SK-N-DZ (cell line): ENCODE data around the gene LILRA2.
"Not testable (repeated sequence)": the region's sequence is repeated elsewhere in the genome, so short reads cannot be mapped to it uniquely, and the experiment has no call there.

ENCODE experiments used
- DNase-seq: peaks from one replicate; pipeline ENCODE4 v3.0.0-alpha.2; 2015; ENCODE audit warnings: low spot score

The LILRA2 gene

DNA sequence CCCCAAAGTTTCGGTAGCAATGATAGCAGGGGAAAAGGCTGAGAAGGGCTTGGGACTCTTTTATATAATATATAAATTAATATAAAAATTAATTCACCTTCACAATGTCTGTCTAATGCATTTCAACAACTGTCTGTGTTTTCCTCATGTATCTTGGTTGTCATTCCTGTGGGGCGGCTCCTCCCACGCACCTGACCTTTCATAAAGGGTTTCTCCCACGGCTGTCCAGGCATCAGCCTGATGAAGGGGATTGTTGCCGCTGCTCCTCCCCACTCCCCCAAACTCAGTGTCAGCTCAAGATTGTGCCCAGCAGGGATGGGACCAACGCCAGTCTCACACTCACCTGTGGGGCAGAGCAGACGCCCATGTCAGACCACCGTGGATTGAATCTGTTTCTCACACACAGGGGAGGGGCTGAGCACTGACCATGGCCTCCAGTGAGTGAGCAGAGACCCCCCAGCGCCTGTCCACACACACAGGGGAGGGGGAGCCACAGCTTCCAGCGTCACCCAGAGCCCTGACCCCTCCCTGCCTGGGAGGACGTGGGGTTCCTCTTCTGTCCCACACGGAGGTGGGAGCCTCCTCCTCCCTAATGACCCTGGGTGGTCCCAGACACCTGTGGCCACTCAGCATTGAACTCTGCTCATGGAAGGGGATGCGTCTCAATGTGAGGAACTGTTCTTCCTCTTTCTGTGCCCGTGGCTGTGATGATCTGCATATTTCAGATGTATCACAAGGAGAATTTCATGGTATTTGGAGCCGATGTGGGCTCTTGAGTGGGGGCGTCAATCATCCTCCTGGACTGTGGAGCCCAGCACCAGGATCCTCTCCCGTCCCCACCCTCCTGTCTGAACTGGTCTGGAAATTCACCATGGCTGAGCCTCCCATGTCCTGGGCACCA is 1.6 kb upstream of the LILRA2 start:
- DNase-seq: not testable (repeated sequence)

DNA sequence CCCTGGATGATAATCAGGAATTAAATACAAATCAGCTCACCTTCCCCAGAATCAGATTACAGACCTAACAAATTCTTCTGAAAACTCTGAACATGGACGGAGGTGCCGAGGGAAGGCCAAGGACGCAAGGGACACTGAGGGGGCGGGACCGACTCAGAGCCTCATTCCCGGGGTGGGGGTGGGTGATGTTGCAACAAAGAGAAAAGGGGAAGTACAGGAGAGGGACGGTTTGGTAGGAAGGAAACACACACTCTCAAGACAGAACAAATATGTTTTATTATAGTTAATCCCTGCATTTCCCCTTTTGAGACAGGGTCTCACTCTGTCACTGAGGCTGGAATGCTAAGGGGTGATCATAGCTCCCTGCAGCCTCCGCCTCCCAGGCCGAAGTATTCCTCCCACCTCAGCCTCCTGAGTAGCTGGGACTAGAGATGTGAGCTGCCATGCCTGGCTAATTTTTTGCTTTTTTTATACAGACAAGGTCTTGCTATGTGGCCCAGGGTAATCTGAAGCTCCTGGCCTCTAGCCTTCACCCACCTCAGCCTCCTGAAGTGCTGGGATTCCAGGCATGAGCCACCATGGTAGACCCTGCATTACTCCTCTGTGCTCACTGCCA is 786 bp upstream of the LILRA2 start:
- DNase-seq: no peak

DNA sequence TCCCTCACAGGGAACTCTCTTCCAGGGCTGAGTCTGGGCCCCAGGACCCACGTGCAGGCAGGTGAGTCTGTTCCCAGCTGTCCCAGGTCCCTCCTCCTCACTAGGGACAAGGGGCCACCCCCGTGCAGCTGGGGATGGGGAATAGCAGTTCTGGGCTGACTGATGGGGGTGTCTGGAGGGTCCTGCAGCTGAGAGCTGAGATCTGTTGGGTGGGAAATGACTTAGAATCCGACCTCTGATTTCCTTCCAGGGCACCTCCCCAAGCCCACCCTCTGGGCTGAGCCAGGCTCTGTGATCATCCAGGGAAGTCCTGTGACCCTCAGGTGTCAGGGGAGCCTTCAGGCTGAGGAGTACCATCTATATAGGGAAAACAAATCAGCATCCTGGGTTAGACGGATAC is 461 bp downstream of the LILRA2 start:
- no peak for DNase-seq

DNA sequence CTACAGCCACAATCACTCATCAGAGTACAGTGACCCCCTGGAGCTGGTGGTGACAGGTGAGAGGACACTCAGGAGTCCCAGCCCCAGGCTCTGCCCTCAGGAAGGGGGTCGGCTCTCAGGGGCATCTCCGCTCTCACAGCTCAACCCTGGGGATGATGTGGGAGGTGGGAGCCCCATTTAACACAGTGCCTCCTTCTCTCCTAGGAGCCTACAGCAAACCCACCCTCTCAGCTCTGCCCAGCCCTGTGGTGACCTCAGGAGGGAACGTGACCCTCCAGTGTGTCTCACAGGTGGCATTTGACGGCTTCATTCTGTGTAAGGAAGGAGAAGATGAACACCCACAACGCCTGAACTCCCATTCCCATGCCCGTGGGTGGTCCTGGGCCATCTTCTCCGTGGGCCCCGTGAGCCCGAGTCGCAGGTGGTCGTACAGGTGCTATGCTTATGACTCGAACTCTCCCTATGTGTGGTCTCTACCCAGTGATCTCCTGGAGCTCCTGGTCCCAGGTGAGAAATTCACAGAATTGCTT is 1.0 kb downstream of the LILRA2 start:
- DNase-seq: no peak

DNA sequence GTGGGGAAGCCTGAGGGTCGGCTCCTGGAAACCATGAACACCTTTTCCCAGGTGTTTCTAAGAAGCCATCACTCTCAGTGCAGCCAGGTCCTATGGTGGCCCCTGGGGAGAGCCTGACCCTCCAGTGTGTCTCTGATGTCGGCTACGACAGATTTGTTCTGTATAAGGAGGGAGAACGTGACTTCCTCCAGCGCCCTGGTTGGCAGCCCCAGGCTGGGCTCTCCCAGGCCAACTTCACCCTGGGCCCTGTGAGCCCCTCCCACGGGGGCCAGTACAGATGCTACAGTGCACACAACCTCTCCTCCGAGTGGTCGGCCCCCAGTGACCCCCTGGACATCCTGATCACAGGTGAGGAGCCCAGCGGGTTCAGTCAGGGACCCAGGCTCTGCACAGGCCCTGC is 1.6 kb downstream of the LILRA2 start:
- DNase-seq: not testable (repeated sequence)

DNA sequence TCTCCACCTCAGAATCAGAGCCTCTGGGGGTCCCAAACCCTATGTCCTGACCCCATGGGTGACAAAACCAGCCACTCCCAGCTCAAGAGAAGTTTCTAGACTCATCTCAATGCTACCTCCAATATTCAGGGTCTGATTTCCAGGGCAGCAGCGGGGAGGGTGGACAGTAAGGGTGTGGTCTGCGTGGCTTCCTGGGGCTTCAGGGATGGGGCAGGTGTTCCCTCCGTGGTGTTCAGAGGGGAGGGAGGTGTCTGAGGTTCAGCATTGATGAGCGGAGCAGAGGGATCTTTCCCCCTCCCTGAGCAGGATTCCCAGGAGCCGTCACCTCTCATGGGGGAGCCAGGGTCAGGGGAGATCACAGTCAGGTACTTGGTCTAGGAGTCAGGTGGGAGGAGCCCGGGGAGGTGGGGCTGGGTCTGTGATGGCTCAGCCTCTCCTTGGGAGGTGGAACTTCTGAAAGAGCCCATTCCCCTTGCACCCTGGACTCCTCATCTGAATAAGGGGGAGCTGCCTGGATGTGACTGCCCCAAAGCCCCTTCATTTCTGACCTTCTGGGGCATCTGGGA is 2.9 kb downstream of the LILRA2 start:
- no peak for DNase-seq

DNA sequence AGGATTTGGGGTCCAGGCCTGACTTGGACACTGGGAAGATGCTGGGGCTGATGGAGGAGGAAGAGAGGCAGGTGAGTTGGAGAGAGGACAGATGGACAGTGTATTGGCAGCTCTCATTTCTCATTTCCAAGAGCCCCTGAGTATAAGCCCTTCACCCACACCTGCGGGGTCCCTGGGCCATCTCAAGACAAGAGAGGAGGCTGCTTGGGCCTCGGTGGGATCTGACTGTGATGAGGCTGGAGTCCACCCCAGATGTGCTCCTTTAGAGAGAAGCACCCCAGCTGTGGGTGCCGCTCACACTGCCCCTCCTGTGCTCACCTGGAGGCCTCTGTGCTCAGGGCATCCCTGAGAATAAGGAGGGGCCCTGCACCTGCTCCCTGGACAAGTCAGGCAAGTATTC is 3.7 kb downstream of the LILRA2 start:
- DNase-seq: no peak

DNA sequence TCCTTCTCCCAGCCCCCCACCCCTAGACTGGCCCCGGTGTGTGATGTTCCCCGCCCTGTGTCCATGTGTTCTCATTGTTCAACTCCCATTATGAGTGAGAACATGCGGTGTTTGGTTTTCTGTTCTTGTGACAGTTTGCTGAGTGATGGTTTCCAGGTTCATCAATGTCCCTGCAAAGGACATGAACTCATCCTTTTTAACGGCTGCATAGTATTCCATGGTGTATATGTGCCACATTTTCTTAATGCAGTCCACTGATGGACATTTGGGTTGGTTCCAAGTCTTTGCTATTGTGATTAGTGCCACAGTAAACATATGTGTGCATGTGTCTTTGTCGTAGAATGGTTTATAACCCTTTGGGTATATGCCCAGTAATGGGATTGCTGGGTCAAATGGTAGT is 4.7 kb downstream of the LILRA2 start:
- not testable (repeated sequence) for DNase-seq

DNA sequence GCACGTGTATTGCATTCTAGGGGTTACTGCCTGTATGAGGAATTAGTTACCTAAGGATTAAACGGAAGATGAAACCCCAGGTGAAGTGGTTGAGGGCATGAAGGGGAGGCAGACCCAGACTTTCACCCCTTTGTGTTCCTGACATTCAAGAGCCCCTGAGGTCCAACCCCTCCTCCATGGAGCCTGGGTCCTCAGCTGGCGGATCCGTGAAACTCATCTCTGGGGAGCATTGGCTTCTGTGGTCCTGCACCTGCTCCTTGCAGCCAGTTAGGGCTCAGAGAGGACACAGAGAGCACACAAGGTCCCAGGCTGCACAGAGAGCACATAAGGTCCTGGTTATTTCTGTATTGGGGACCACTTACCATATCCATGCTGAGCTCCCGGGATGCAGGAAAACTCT is 12.8 kb downstream of the LILRA2 start:
- no peak for DNase-seq

DNA sequence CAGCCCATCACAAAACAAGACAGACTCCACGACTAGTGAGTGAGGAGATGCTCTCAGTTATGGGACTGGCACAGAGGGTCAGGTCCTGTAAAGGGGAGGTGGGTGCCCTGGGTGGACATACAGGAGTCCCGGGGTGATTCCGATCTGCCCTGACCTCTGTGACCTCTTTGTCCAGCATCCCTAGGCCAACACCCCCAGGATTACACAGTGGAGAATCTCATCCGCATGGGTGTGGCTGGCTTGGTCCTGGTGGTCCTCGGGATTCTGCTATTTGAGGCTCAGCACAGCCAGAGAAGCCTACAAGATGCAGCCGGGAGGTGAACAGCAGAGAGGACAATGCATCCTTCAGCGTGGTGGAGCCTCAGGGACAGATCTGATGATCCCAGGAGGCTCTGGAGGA is 13.4 kb downstream of the LILRA2 start:
- no peak for DNase-seq

DNA sequence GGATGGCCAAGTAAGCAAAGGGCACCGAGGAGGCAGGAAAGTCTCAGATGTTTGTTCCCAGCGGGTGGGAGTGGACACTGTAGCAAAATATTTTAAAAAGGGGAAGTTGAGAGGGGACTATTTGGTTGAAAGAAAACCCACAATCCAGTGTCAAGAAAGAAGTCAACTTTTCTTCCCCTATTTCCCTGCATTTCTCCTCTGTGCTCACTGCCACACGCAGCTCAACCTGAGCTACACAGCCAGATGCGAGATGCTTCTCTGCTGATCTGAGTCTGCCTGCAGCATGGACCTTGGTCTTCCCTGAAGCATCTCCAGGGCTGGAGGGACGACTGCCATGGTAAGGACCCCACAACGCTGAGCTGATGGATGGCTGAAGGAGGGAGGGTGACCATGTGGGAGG is 19.9 kb downstream of the LILRA2 start, which contains the start of gene LILRA1:
TSS of gene LILRA1 (plus strand) at position 188 of the 400 bp plus-strand sequence. CDS start 613 bp downstream, outside the sequence.
- DNase-seq: not testable (repeated sequence)

DNA sequence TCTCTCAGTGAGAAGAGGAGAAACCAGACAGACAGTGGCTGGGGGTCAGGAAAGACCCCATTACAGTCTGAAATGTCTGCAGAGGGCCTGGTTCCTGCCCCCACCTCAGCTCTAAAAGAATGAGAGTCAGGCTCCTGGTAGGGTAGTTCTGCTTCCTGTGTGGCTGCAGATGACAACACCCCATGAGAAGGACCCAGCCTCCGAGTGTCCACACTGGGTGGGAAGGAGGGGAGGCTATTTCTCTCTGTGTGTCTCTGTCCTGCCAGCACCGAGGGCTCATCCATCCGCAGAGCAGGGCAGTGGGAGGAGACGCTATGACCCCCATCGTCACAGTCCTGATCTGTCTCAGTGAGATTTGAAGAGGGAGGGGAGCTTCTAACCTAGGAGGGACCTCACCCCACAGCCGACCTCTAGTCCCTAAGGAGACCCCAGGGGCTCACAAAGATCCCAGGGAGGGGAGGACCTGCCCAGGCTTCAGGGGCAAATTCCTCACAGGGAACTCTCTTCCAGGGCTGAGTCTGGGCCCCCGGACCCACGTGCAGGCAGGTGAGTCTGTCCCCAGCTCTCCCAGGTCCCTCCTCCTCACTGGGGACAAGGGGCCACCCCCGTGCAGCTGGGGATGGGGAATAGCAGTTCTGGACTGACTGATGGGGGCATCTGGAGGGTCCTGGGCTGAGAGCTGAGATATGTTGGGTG is 20.5 kb downstream of the LILRA2 start:
- DNase-seq: not testable (repeated sequence)

DNA sequence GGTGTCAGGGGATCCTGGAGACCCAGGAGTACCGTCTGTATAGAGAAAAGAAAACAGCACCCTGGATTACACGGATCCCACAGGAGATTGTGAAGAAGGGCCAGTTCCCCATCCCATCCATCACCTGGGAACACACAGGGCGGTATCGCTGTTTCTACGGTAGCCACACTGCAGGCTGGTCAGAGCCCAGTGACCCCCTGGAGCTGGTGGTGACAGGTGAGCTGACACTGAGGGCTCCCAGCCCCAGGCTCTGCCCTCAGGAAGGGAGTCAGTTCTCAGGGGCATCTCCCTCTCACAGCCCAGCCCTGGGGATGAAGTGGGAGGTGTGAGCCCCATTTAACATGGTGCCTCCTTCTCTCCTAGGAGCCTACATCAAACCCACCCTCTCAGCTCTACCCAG is 21.1 kb downstream of the LILRA2 start:
- DNase-seq: no peak

DNA sequence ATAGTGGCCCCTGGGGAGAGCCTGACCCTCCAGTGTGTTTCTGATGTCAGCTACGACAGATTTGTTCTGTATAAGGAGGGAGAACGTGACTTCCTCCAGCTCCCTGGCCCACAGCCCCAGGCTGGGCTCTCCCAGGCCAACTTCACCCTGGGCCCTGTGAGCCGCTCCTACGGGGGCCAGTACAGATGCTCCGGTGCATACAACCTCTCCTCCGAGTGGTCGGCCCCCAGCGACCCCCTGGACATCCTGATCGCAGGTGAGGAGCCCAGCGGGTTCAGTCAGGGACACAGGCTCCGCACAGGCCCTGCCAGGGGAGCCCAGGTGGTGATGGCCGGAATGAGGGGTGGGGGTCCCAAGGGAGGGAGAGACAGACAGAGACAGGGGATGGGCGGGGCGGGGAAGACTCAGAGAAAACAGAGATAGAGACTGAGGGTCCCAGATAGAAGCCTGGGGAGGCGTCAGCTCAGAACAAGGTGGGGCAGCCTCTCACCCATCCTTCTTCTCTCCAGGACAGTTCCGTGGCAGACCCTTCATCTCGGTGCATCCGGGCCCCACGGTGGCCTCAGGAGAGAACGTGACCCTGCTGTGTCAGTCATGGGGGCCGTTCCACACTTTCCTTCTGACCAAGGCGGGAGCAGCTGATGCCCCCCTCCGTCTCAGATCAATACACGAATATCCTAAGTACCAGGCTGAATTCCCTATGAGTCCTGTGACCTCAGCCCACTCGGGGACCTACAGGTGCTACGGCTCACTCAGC is 22.3 kb downstream of the LILRA2 start:
- DNase-seq: not testable (repeated sequence)

DNA sequence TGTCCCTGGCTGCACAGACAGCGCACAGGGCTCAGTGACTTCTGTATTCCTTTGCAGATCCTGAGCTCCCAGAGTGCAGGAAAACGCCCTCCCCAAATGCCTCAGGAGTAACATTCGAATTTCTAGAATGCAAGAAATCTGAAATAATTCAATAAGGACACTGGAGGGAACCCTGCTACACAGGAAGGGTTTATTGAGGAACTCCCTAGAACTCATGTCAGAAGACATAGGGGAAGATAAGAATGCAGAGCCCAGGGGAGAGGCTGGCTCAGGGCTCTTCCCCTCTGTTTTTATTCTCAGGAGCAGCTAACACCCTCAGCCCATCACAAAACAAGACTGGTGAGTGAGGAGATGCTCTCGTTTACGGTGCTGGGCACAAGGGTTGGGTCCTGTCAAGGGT is 26.6 kb downstream of the LILRA2 start:
- DNase-seq: no peak

DNA sequence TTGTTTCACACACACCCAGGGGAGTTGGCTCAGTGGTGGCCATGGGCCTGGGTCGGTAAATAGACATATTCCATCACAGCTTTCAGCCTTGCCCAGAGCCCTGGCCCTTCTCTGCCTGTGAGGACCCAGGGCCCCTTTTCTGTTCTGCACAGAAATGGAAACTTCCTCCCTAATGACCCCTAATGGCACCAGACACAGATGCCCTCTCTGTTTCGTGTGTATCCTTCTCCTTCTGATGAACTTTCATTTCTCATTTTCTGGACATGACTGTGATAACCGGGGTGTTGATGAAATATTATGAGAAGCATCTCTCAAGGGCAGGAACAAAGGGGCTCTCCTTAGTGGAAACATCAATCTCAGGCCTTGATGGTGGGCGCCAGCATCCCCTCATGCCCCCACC is 32.6 kb downstream of the LILRA2 start:
- DNase-seq: no peak

DNA sequence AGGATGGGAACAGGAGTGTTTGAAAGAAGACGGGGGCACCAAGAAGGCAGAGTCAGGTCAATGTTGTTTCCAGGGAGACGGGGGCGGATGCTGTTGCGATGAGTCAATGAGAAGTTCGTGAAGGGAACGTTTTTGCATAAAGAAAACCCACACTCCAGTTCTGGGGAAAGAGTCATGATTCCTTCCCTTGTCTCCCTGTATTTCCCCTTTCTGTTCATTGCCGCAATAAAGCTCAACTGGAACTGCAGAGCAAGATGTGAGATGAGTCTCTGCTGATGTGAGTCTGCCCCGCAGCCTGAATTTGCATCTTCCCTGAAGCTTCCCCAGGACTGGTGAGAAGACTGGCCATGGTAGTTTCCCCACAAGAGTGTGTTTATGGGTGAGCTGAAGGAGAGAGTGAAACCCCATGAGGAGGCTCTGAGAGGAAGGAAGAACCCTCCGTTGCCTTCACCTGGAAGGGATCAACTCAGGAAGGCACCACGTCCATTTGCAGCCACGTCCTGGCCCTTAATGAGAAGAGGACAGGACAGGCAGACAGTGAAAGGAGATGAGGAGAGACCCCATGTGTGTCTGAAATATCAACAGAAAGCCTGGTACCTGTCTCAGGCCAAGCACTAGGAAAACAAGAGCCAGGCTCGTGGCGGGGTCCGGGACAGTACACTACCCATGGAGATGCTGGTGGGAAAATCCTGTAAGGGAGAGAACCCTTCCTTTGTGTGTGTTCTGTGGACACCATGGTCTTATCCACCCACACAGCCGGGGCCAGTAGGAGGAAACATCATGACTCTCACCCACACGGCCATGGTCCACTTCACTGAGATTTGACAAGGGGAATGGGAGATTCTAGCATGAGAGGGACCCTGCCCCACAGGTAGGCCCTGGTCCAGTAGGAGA is 33.5 kb downstream of the LILRA2 start:
- no peak for DNase-seq

DNA sequence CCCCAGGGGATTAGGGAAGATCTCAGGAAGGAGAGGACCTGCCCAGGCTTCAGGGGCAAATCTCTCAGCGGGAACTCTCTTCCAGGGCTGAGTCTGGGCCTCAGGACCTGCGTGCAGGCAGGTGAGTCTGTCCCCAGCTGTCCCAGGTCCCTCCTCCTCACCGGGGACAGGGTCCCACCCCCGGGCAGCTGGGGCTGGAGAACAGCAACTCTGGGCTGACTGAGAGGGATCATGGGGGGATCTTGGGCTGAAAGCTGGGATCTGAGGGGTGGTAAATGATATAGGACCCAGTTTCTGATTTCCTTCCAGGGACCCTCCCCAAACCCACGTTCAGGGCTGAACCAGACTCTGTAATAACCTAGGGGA is 34.2 kb downstream of the LILRA2 start:
- no peak for DNase-seq

DNA sequence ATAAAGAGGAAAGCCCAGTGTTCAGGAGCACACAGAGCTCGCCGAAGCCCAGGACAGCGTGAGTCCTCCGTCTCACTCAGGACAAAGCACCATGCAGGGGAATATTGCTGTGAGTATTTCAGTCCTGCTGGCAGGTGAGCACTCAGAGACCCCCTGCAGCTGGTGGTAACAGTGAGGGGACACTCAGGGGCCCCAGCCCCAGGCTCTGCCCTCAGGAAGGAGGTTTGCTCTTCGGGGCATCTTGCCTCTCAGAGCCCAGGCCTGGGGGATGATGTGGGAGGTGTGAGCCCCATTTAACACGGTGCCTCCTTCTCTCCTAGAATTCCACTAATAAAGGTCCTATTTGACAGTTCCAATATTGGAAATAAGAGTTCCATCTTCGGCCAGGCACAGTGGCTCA is 34.6 kb downstream of the LILRA2 start:
- DNase-seq: no peak

DNA sequence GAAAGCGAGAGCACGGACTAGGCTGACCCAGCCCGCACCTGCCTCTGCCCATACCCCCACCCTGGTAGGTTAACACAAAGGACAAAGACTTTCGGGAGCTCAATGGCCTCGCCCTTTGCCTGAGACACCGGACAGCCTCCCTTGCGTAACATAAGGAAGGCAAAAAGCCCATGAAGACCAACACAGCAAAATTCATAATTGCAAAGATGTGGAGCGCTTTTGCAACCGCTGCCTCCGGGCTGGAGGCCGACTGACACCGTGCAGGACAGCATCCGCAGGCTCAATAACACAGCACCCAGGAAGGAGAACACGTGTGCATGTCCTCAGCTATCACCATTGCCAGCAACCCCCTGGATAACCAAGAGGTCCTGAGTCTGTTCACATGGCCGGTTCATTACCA is 35.2 kb downstream of the LILRA2 start:
- no peak for DNase-seq
